PFSK-1 (cell line): Measurements from ENCODE around the gene CLEC2D.

ENCODE experiments used
- FOXP2 ChIP-seq: optimal IDR thresholded peaks from 2 replicates; pipeline ENCODE3; 2011; ENCODE audit warnings: borderline replicate concordance, control low read depth, inconsistent platforms; ENCODE audit not compliant: insufficient read depth; ENCODE audit errors: extremely low read length, extremely low read depth
- POLR2AphosphoS5 ChIP-seq: IDR thresholded peaks from 2 replicates; pipeline ENCODE4 v1.6.1; 2012; ENCODE audit warnings: low read depth, mild to moderate bottlenecking, control low read depth, low read length, moderate library complexity
- REST ChIP-seq, 2 experiments: IDR thresholded peaks; 2 replicates each; pipeline versions ENCODE4 v1.6.1 to v1.8.0; 2011 to 2012; ENCODE audit warnings: low read depth in 2 of 2, low read length in 2 of 2, control low read depth in 1 of 2, inconsistent platforms in 1 of 2, mild to moderate bottlenecking in 1 of 2, moderate library complexity in 1 of 2; ENCODE audit not compliant: insufficient read depth in 1 of 2
- SIN3A ChIP-seq: IDR thresholded peaks from 2 replicates; pipeline ENCODE4 v1.6.1; 2012; ENCODE audit warnings: mild to moderate bottlenecking, low read length, moderate library complexity, borderline replicate concordance; ENCODE audit not compliant: insufficient read depth
- TAF1 ChIP-seq: IDR thresholded peaks from 2 replicates; pipeline ENCODE4 v1.6.1; 2012; ENCODE audit warnings: low read length, control low read depth, borderline replicate concordance; ENCODE audit not compliant: insufficient read depth

Gene CLEC2D

GRCh38 chr12:9634177-9634803 is 35.2 kb upstream of the CLEC2D start:
- no peak for TF ChIP-seq SIN3A
- no peak for TF ChIP-seq TAF1
- no peak for TF ChIP-seq REST (IDR thresholded peaks at IDR 0.05; ENCODE audit: insufficient read depth in 1 of 2, low read depth in 2 of 2, low read length in 2 of 2)
- no peak for TF ChIP-seq FOXP2
- TF ChIP-seq POLR2AphosphoS5, result no peak

GRCh38 chr12:9634969-9635754 is 34.4 kb upstream of the CLEC2D start:
- TF ChIP-seq POLR2AphosphoS5 (no peak), REST (IDR thresholded peaks at IDR 0.05; ENCODE audit: insufficient read depth in 1 of 2, low read depth in 2 of 2, low read length in 2 of 2) (no peak), TAF1 (no peak), SIN3A (no peak), FOXP2 (no peak)

- no peak for TF ChIP-seq TAF1
- no peak for TF ChIP-seq REST (IDR thresholded peaks at IDR 0.05; ENCODE audit: insufficient read depth in 1 of 2, low read depth in 2 of 2, low read length in 2 of 2)
- no peak for TF ChIP-seq SIN3A
- no peak for TF ChIP-seq FOXP2
- TF ChIP-seq POLR2AphosphoS5, result no peak
These were observed 33.2 kb upstream of the CLEC2D start for GRCh38 chr12:9636150-9636850.

GRCh38 chr12:9636851-9637206 is 32.7 kb upstream of the CLEC2D start:
- TF ChIP-seq FOXP2 (no peak), TAF1 (no peak), POLR2AphosphoS5 (no peak), REST (IDR thresholded peaks at IDR 0.05; ENCODE audit: insufficient read depth in 1 of 2, low read depth in 2 of 2, low read length in 2 of 2) (no peak), SIN3A (no peak)
